ENCODE data around the gene KLHL25.

Gene KLHL25

GRCh38 chr15:85760049-85760448, 34.7 kb downstream of the KLHL25 start:
- no peaks in the 10 kb centered on the region for H3K27me3 ChIP-seq (ENCODE audit: control insufficient read depth, low read length)
- no peaks in the 10 kb centered on the region for H3K36me3 ChIP-seq (ENCODE audit: control insufficient read depth, low read length)
- no peaks in the 10 kb centered on the region for H3K9me2 ChIP-seq (replicated peaks; ENCODE audit: control insufficient read depth, low read length)
- no peaks in the 10 kb centered on the region for H3K4me1 ChIP-seq (ENCODE audit: control insufficient read depth, low read length)
- H3K27ac ChIP-seq (ENCODE audit: low read depth, low read length), result no peak overlapping the region
- no peaks in the 10 kb centered on the region for H3K9me3 ChIP-seq (ENCODE audit: control insufficient read depth, insufficient read depth, low read length)
- H3K4me3 ChIP-seq (ENCODE audit: low read length), result no peak overlapping the region
- H4K20me1 ChIP-seq (ENCODE audit: control insufficient read depth, insufficient read depth, low read depth, low read length), result 0 out of 2 replicates have a peak, but pooled peaks cover 2% of the 10 kb centered on the region
- H3K4me2 ChIP-seq (ENCODE audit: low read length), result no peak overlapping the region
- H3F3A ChIP-seq (ENCODE audit: control insufficient read depth, insufficient read depth), result no peaks in the 10 kb centered on the region
- TF ChIP-seq CTCF (IDR thresholded peaks at IDR 0.05; ENCODE audit: low read depth, low read length, poor library complexity, severe bottlenecking) (no peak), EZH2phosphoT487 (IDR thresholded peaks at IDR 0.05; ENCODE audit: borderline replicate concordance, low read length) (no peak)
- no peaks in the 10 kb centered on the region for H3K79me2 ChIP-seq (ENCODE audit: control insufficient read depth, low read length)

- Histone ChIP-seq H3F3A (ENCODE audit: control insufficient read depth, insufficient read depth) (no peaks in the 10 kb centered on the region), H3K4me2 (ENCODE audit: low read length) (no peak overlapping the region), H3K27ac (ENCODE audit: low read depth, low read length) (no peak overlapping the region), H3K36me3 (ENCODE audit: control insufficient read depth, low read length) (no peaks in the 10 kb centered on the region), H3K9me3 (ENCODE audit: control insufficient read depth, insufficient read depth, low read length) (no peaks in the 10 kb centered on the region), H4K20me1 (ENCODE audit: control insufficient read depth, insufficient read depth, low read depth, low read length) (no peaks in the 10 kb centered on the region), H3K9me2 (replicated peaks; ENCODE audit: control insufficient read depth, low read length) (no peaks in the 10 kb centered on the region), H3K4me1 (ENCODE audit: control insufficient read depth, low read length) (no peaks in the 10 kb centered on the region), H3K4me3 (ENCODE audit: low read length) (no peak overlapping the region), H3K27me3 (ENCODE audit: control insufficient read depth, low read length) (no peaks in the 10 kb centered on the region), H3K79me2 (ENCODE audit: control insufficient read depth, low read length) (no peaks in the 10 kb centered on the region)
- TF ChIP-seq EZH2phosphoT487 (IDR thresholded peaks at IDR 0.05; ENCODE audit: borderline replicate concordance, low read length) (no peak), CTCF (IDR thresholded peaks at IDR 0.05; ENCODE audit: low read depth, low read length, poor library complexity, severe bottlenecking) (no peak)
These were observed 35.3 kb downstream of the KLHL25 start for GRCh38 chr15:85759376-85759775.

GRCh38 chr15:85758655-85758978, 36.1 kb downstream of the KLHL25 start:
- H3K79me2 ChIP-seq (ENCODE audit: control insufficient read depth, low read length), result no peaks in the 10 kb centered on the region
- no peaks in the 10 kb centered on the region for H3K4me1 ChIP-seq (ENCODE audit: control insufficient read depth, low read length)
- H4K20me1 ChIP-seq (ENCODE audit: control insufficient read depth, insufficient read depth, low read depth, low read length), result no peaks in the 10 kb centered on the region
- no peak overlapping the region for H3K27ac ChIP-seq (ENCODE audit: low read depth, low read length)
- TF ChIP-seq EZH2phosphoT487 (IDR thresholded peaks at IDR 0.05; ENCODE audit: borderline replicate concordance, low read length) (no peak), CTCF (IDR thresholded peaks at IDR 0.05; ENCODE audit: low read depth, low read length, poor library complexity, severe bottlenecking) (no peak)
- no peaks in the 10 kb centered on the region for H3K36me3 ChIP-seq (ENCODE audit: control insufficient read depth, low read length)
- H3K9me3 ChIP-seq (ENCODE audit: control insufficient read depth, insufficient read depth, low read length), result no peaks in the 10 kb centered on the region
- no peak overlapping the region for H3K4me2 ChIP-seq (ENCODE audit: low read length)
- H3K27me3 ChIP-seq (ENCODE audit: control insufficient read depth, low read length), result no peaks in the 10 kb centered on the region
- no peaks in the 10 kb centered on the region for H3K9me2 ChIP-seq (replicated peaks; ENCODE audit: control insufficient read depth, low read length)
- H3F3A ChIP-seq (ENCODE audit: control insufficient read depth, insufficient read depth), result no peaks in the 10 kb centered on the region
- no peak overlapping the region for H3K4me3 ChIP-seq (ENCODE audit: low read length)

Data from DOHH2 (cell line).